H9 (cell line): Measurements from ENCODE around the gene BTRC. TPM values are rescaled to one million over a fixed set of nuclear protein-coding genes. Genes with fewer than 3 reads are reported as not detected.

ENCODE experiments used
- DNase-seq: peaks from one replicate; pipeline ENCODE4 v3.0.0-alpha.2; 2017
- H2AFZ ChIP-seq: one replicate; pipeline ENCODE4 v1.6.1; 2013; ENCODE audit warnings: mild to moderate bottlenecking, low read length, control low read depth, moderate library complexity
- H2AK5ac ChIP-seq: 2 replicates; pipeline ENCODE4 v1.6.1; 2013; ENCODE audit warnings: low read length, control low read depth, mixed read lengths; ENCODE audit not compliant: insufficient read length
- H2BK120ac ChIP-seq: one replicate; pipeline ENCODE4 v1.6.1; 2013; ENCODE audit warnings: low read depth, mild to moderate bottlenecking, low read length, control low read depth, inconsistent platforms; ENCODE audit not compliant: poor library complexity, severe bottlenecking
- H2BK12ac ChIP-seq: 2 replicates; pipeline ENCODE4 v1.6.1; 2013; ENCODE audit warnings: low read length, control low read depth, mixed read lengths, low read depth; ENCODE audit not compliant: insufficient read length
- H2BK15ac ChIP-seq: 2 replicates; pipeline ENCODE4 v1.6.1; 2013; ENCODE audit warnings: low read depth, low read length, control low read depth
- H2BK20ac ChIP-seq: one replicate; pipeline ENCODE4 v1.6.1; 2013; ENCODE audit warnings: low read depth, mild to moderate bottlenecking, low read length, control low read depth, inconsistent platforms; ENCODE audit not compliant: poor library complexity, severe bottlenecking
- H2BK5ac ChIP-seq: 2 replicates; pipeline ENCODE4 v1.6.1; 2013; ENCODE audit warnings: low read length, control low read depth, mixed read lengths; ENCODE audit not compliant: insufficient read length
- H3K14ac ChIP-seq: 2 replicates; pipeline ENCODE4 v1.6.1; 2013; ENCODE audit warnings: low read length, control low read depth; ENCODE audit not compliant: insufficient read depth
- H3K18ac ChIP-seq: 2 replicates; pipeline ENCODE4 v1.6.1; 2013; ENCODE audit warnings: low read depth, mild to moderate bottlenecking, mixed read lengths, low read length, control low read depth; ENCODE audit not compliant: insufficient read length
- H3K23ac ChIP-seq: 2 replicates; pipeline ENCODE4 v1.6.1; 2013; ENCODE audit warnings: low read length, control low read depth, mixed read lengths, low read depth; ENCODE audit not compliant: insufficient read length
- H3K23me2 ChIP-seq: 2 replicates; pipeline ENCODE4 v1.6.1; 2013; ENCODE audit warnings: low read depth, mild to moderate bottlenecking, mixed read lengths, low read length, control low read depth; ENCODE audit not compliant: insufficient read length, poor library complexity, severe bottlenecking
- H3K27ac ChIP-seq: 2 replicates; pipeline ENCODE4 v1.5.1; 2013; ENCODE audit warnings: low read length, control low read depth, mixed read lengths, low read depth; ENCODE audit not compliant: insufficient read length
- H3K27me3 ChIP-seq: 2 replicates; pipeline ENCODE4 v1.6.1; 2013; ENCODE audit warnings: low read length, control low read depth, inconsistent platforms; ENCODE audit not compliant: insufficient read depth
- H3K4ac ChIP-seq: 2 replicates; pipeline ENCODE4 v1.6.1; 2013; ENCODE audit warnings: low read depth, mild to moderate bottlenecking, control low read depth, inconsistent platforms, low read length, moderate library complexity
- H3K4me1 ChIP-seq: 2 replicates; pipeline ENCODE4 v1.6.1; 2013; ENCODE audit warnings: low read length, control low read depth, inconsistent platforms; ENCODE audit not compliant: insufficient read depth
- H3K4me2 ChIP-seq: 2 replicates; pipeline ENCODE4 v1.6.1; 2013; ENCODE audit warnings: low read length, control low read depth, mixed read lengths; ENCODE audit not compliant: insufficient read length, insufficient read depth
- H3K56ac ChIP-seq: 2 replicates; pipeline ENCODE4 v1.6.1; 2013; ENCODE audit warnings: low read depth, mild to moderate bottlenecking, mixed read lengths, low read length, control low read depth; ENCODE audit not compliant: insufficient read length
- H3K79me1 ChIP-seq: 2 replicates; pipeline ENCODE4 v1.6.1; 2013; ENCODE audit warnings: low read depth, mild to moderate bottlenecking, moderate library complexity, low read length, control low read depth, inconsistent platforms; ENCODE audit not compliant: insufficient read depth, poor library complexity, severe bottlenecking
- H3K79me2 ChIP-seq: 2 replicates; pipeline ENCODE4 v1.6.1; 2013; ENCODE audit warnings: low read length, control low read depth, inconsistent platforms; ENCODE audit not compliant: insufficient read depth
- H3K9ac ChIP-seq: 2 replicates; pipeline ENCODE4 v1.6.1; 2013; ENCODE audit warnings: low read length, control low read depth, mixed read lengths; ENCODE audit not compliant: insufficient read length; ENCODE audit errors: extremely low read depth
- H3K9me3 ChIP-seq: one replicate; pipeline ENCODE4 v1.6.1; 2013; ENCODE audit warnings: low read depth, low read length, inconsistent platforms; ENCODE audit not compliant: control insufficient read depth
- H3T11ph ChIP-seq: one replicate; pipeline ENCODE4 v1.6.1; 2013; ENCODE audit warnings: mild to moderate bottlenecking, low read length, control low read depth, inconsistent platforms
- H4K20me1 ChIP-seq: one replicate; pipeline ENCODE4 v1.6.1; 2013; ENCODE audit not compliant: control insufficient read depth, insufficient read length, insufficient read depth
- H4K5ac ChIP-seq: 2 replicates; pipeline ENCODE4 v1.6.1; 2013; ENCODE audit warnings: low read depth, mild to moderate bottlenecking, mixed read lengths, low read length, control low read depth; ENCODE audit not compliant: insufficient read length
- H4K8ac ChIP-seq: replicated peaks from 2 replicates; pipeline ENCODE4 v1.6.1; 2013; ENCODE audit warnings: low read length, control low read depth, mixed read lengths, low read depth; ENCODE audit not compliant: insufficient read length
- H4K91ac ChIP-seq: 2 replicates; pipeline ENCODE4 v1.6.1; 2013; ENCODE audit warnings: low read depth, mild to moderate bottlenecking, moderate library complexity, mixed read lengths, low read length, control low read depth; ENCODE audit not compliant: insufficient read length
- H3K27ac Mint-ChIP-seq, 3 experiments: 2 replicates in 2 of 3; 3 replicates in 1 of 3; pipeline ENCODE4 v1.8.0; 2020 to 2021; ENCODE audit warnings: mixed read lengths in 3 of 3, mild to moderate bottlenecking in 1 of 3, moderate library complexity in 1 of 3
- H3K27me3 Mint-ChIP-seq: 2 replicates; pipeline ENCODE4 v1.8.0; 2021; ENCODE audit warnings: low read depth, mild to moderate bottlenecking, moderate library complexity, mixed read lengths
- H3K36me3 Mint-ChIP-seq, 3 experiments: 2 replicates in 2 of 3; 3 replicates in 1 of 3; pipeline ENCODE4 v1.8.0; 2020 to 2021; ENCODE audit warnings: low read depth in 3 of 3, mixed read lengths in 3 of 3; ENCODE audit not compliant: insufficient read depth in 1 of 3
- H3K4me1 Mint-ChIP-seq, 2 experiments: 2 replicates each; pipeline ENCODE4 v1.8.0; 2020; ENCODE audit warnings: mixed read lengths in 2 of 2
- H3K4me3 Mint-ChIP-seq, 2 experiments: 2 replicates in 1 of 2; 3 replicates in 1 of 2; pipeline ENCODE4 v1.8.0; 2020 to 2021; ENCODE audit warnings: mild to moderate bottlenecking in 2 of 2, mixed read lengths in 2 of 2, moderate library complexity in 1 of 2
- H3K9me3 Mint-ChIP-seq, 2 experiments: 2 replicates in 1 of 2; 3 replicates in 1 of 2; pipeline ENCODE4 v1.8.0; 2020; ENCODE audit warnings: mild to moderate bottlenecking in 2 of 2, mixed read lengths in 2 of 2, moderate library complexity in 1 of 2
- CTCF ChIP-seq: fragments of 200-600 bp; sonication (generic); conservative IDR thresholded peaks from 3 replicates; pipeline ENCODE4 v1.8.0; 2021; ENCODE audit warnings: antibody characterized with exemption, mild to moderate bottlenecking
- WGBS: extraction: QIAGEN DNeasy Blood & Tissue Kit; methylation state at CpG from one replicate; pipeline ENCODE4 v1.1.7; 2013; ENCODE audit warnings: missing lambda C conversion rate, low lambda C conversion rate, mixed read lengths; ENCODE audit not compliant: insufficient read length; ENCODE audit errors: extremely low coverage; 5-methylcytosine and 5-hydroxymethylcytosine counted together
- total RNA-seq: library from RNA; stranded (reverse); gene quantifications from 2 replicates; pipeline ENCODE4 v1.2.1, GENCODE V29; 2021

The BTRC gene
- total RNA-seq, 1 experiment from 2014 or later: 24.2 TPM

- Histone ChIP-seq H3K4me1 (no peaks in the 10 kb centered on the region), H2BK120ac (no peak overlapping the region), H3K4ac (no peak overlapping the region), H3K23me2 (no peaks in the 10 kb centered on the region), H3K27me3 (no peaks in the 10 kb centered on the region), H2BK20ac (no peak overlapping the region), H2BK12ac (no peak overlapping the region), H2AFZ (no peak overlapping the region), H2BK15ac (no peak overlapping the region), H4K5ac (no peak overlapping the region), H2BK5ac (no peak overlapping the region), H3K14ac (no peak overlapping the region), H3K9me3 (no peaks in the 10 kb centered on the region), H3K9ac (no peak overlapping the region), H4K91ac (no peak overlapping the region), H2AK5ac (no peak overlapping the region), H3K79me1 (no peaks in the 10 kb centered on the region), H3K18ac (no peak overlapping the region), H3K79me2 (no peaks in the 10 kb centered on the region), H3K23ac (no peak overlapping the region), H4K8ac (no peak overlapping the region), H3K4me2 (no peak overlapping the region), H3K56ac (no peak overlapping the region), H3T11ph (no peak overlapping the region), H4K20me1 (no peaks in the 10 kb centered on the region), H3K27ac (no peak overlapping the region)
- no CpG with 5 or more reads among the region's 3 CpGs for WGBS
- Mint-ChIP-seq H3K4me3 (no peak overlapping the region), H3K36me3 (no peaks in the 10 kb centered on the region), H3K9me3 (peaks cover 0 to 1% of the 10 kb centered on the region in 2 experiments; a peak in 1 of 5 replicates), H3K27me3 (peaks cover 26% of the 10 kb centered on the region), H3K4me1 (peaks cover 17 to 35% of the 10 kb centered on the region in 2 experiments), H3K27ac (no peak overlapping the region; a peak in 1 of 7 replicates)
- DNase-seq: peak; percentile 52
- TF ChIP-seq CTCF: no peak
Measured at GRCh38 chr10:101319241-101319915, 34.6 kb upstream of the BTRC start.
